K562 (cell line): Measurements from ENCODE around the gene DAPK1. TPM values are rescaled to one million over a fixed set of nuclear protein-coding genes. Genes with fewer than 3 reads are reported as not detected.

Source experiments
- ATAC-seq: fragments of 200-7000 bp; cut with Tn5 transposase; 3 replicates; pipeline ENCODE4 v1.9.1; 2020; ENCODE audit warnings: moderate library complexity
- BruUV-seq: library from RNA; stranded (reverse); fragments of 400-500 nt; replicated peaks from 2 replicates; lab custom pipeline; 2021; lab: Mats Ljungman, UMichigan
- CTCF ChIA-PET: fragments of 300-600 bp; formaldehyde crosslinking; extraction: SDS; loops from one replicate; lab custom pipeline; 2021; ENCODE audit warnings: low intra/inter-chr PET ratio; lab: Yijun Ruan, JAX
- POLR2A ChIA-PET: fragments of 300-600, 350-650 bp; sonication (Branson Sonifier 250); formaldehyde crosslinking; extraction: SDS; loops from one replicate; lab custom pipeline; 2021; ENCODE audit warnings: antibody characterized with exemption, inconsistent platforms; lab: Yijun Ruan, JAX
- DNase-seq, 4 experiments: peaks; one replicate each; pipeline versions ENCODE4 v3.0.0 to v3.0.0-alpha.2; 2011 to 2018; ENCODE audit warnings: low spot score in 3 of 4, mixed read lengths in 3 of 4; ENCODE audit errors: extremely low read depth in 1 of 4
- FAIRE-seq: peaks from 2 replicates; lab custom pipeline; 2011; peaks lifted over from hg19 to GRCh38; lab: Jason Lieb, UNC
- H2AFZ ChIP-seq: 2 replicates; pipeline ENCODE4 v1.6.0; 2011; ENCODE audit warnings: low read depth, low read length, control low read depth, inconsistent platforms
- H3K27ac ChIP-seq: fragments of 200-600 bp; 3 replicates; pipeline ENCODE4 v1.8.0; 2011; ENCODE audit warnings: low read depth, mild to moderate bottlenecking, control low read depth, inconsistent platforms, low read length, moderate library complexity, mixed read lengths; ENCODE audit errors: extremely low read depth
- H3K27me3 ChIP-seq, 2 experiments: fragments of 300-600 bp in 1 of 2; 2 replicates in 1 of 2; 3 replicates in 1 of 2; pipeline versions ENCODE4 v1.6.0 to v1.8.0; 2011; ENCODE audit warnings: inconsistent platforms in 2 of 2, low read length in 2 of 2, mild to moderate bottlenecking in 1 of 2, mixed read lengths in 1 of 2, moderate library complexity in 1 of 2; ENCODE audit not compliant: control insufficient read depth in 2 of 2, insufficient read depth in 2 of 2
- H3K36me3 ChIP-seq: fragments of 300-600 bp; 3 replicates; pipeline ENCODE4 v1.8.0; 2011; ENCODE audit warnings: mild to moderate bottlenecking, low read length, inconsistent platforms; ENCODE audit not compliant: control insufficient read depth, insufficient read depth
- H3K4me1 ChIP-seq, 2 experiments: fragments of 200-600 bp in 1 of 2; replicated peaks in 1 of 2; 2 replicates in 1 of 2; 3 replicates in 1 of 2; pipeline versions ENCODE4 v1.5.1 to v1.8.0; 2011; ENCODE audit warnings: inconsistent platforms in 2 of 2, low read length in 2 of 2, mild to moderate bottlenecking in 1 of 2, mixed read lengths in 1 of 2, moderate library complexity in 1 of 2; ENCODE audit not compliant: control insufficient read depth in 2 of 2, insufficient read depth in 2 of 2
- H3K4me2 ChIP-seq: 2 replicates; pipeline ENCODE4 v1.6.1; 2011; ENCODE audit warnings: low read length, control low read depth, inconsistent platforms, mixed read lengths; ENCODE audit not compliant: insufficient read depth
- H3K4me3 ChIP-seq: fragments of 200-600 bp; sonication (generic), shearing (Covaris generic); 2 replicates; pipeline ENCODE4 v1.5.1; 2016; ENCODE audit warnings: control low read depth, inconsistent platforms
- H3K79me2 ChIP-seq: fragments of 200-600 bp; 3 replicates; pipeline ENCODE4 v1.8.0; 2011; ENCODE audit warnings: low read length, inconsistent platforms; ENCODE audit not compliant: control insufficient read depth, insufficient read depth
- H3K9ac ChIP-seq, 2 experiments: 2 replicates each; pipeline versions ENCODE4 v1.6.0 to v1.6.1; 2011; ENCODE audit warnings: low read depth in 2 of 2, low read length in 2 of 2, control low read depth in 1 of 2, inconsistent platforms in 1 of 2, mild to moderate bottlenecking in 1 of 2, mixed read lengths in 1 of 2; ENCODE audit not compliant: insufficient read depth in 1 of 2
- H3K9me1 ChIP-seq: one replicate; pipeline ENCODE4 v1.6.0; 2011; ENCODE audit warnings: inconsistent platforms, mild to moderate bottlenecking, low read length, moderate library complexity; ENCODE audit not compliant: control insufficient read depth, insufficient read depth
- H3K9me3 ChIP-seq: replicated peaks from 2 replicates; pipeline ENCODE4 v1.5.1; 2011; ENCODE audit warnings: low read depth, low read length, inconsistent platforms; ENCODE audit not compliant: control insufficient read depth, insufficient read depth
- H4K20me1 ChIP-seq: replicated peaks from 2 replicates; pipeline ENCODE4 v1.6.1; 2011; ENCODE audit warnings: low read length, inconsistent platforms, mixed read lengths; ENCODE audit not compliant: control insufficient read depth, insufficient read depth
- EZH2 ChIP-seq: IDR thresholded peaks from 2 replicates; pipeline ENCODE4 v1.6.1; 2012; ENCODE audit warnings: low read depth, mild to moderate bottlenecking, inconsistent platforms, low read length, borderline replicate concordance
- GABPA ChIP-seq: fragments of 200-800 bp; sonication (Bioruptor generic); conservative IDR thresholded peaks from 2 replicates; pipeline ENCODE4 v1.6.1; 2016; ENCODE audit warnings: low read depth, missing genetic modification characterization, missing compliant biosample characterization
- GTF2F1 ChIP-seq: IDR thresholded peaks from 2 replicates; pipeline ENCODE4 v1.6.1; 2011; ENCODE audit warnings: low read depth, low read length, improper control_type of control experiment
- HMG20B ChIP-seq: fragments of 250-450 bp; sonication (Bioruptor Pico); IDR thresholded peaks from 2 replicates; pipeline ENCODE4 v1.5.0; 2021; ENCODE audit warnings: mild to moderate bottlenecking
- MIER1 ChIP-seq: fragments of 450-650 bp; IDR thresholded peaks from 2 replicates; pipeline ENCODE4 v1.6.1; 2016; ENCODE audit warnings: antibody characterized with exemption, mild to moderate bottlenecking, low read depth
- XRCC5 ChIP-seq: fragments of 200-400 bp; formaldehyde crosslinking; IDR thresholded peaks from 2 replicates; pipeline ENCODE4 v1.6.1; 2017; ENCODE audit warnings: low read depth, mild to moderate bottlenecking, low read length
- ZNF583 ChIP-seq: fragments of 250-450 bp; sonication (Bioruptor Pico); IDR thresholded peaks from 2 replicates; pipeline ENCODE4 v1.4.0; 2020
- WGBS: fragments of 100-300 bp; shearing (Covaris generic); methylation state at CpG from one replicate; pipeline ENCODE4 v1.1.6; 2016; ENCODE audit warnings: low coverage, mixed read lengths; ENCODE audit not compliant: insufficient coverage; ENCODE audit errors: missing lambda C conversion rate; 5-methylcytosine and 5-hydroxymethylcytosine counted together
- in situ Hi-C: fragments of 300-500 bp; cut with MboI; formaldehyde crosslinking; loops from 4 replicates; pipeline ENCODE4 v1.15.0; 2018; ENCODE audit warnings: inconsistent platforms, mixed read lengths
- intact Hi-C: fragments of 100-400 bp; cut with micrococcal nuclease; formaldehyde crosslinking; loops from 2 replicates; pipeline ENCODE4 v1.14.2; 2022
- polyA plus RNA-seq, 8 experiments: library from polyadenylated mRNA; depleted of rRNA in 4 of 8; stranded (reverse) in 5 of 8; unstranded in 3 of 8; fragments of >200 nt; fragmentation: Nextera tagmentation in 2 of 8; fragmentation: Illumina TruSeq in 1 of 8; extraction: Ambion mirVana in 2 of 8; extraction: Trizol in 1 of 8; gene quantifications; 2 replicates each; pipeline versions ENCODE4 v1.2.1 to v1.2.3, GENCODE V29; 2011 to 2014; ENCODE audit warnings: inconsistent platforms in 1 of 8, missing spikeins in 1 of 8
- total RNA-seq, 7 experiments: library from RNA; depleted of rRNA in 6 of 7; stranded (reverse); fragments of >200 nt in 6 of 7; fragmentation: Illumina TruSeq in 2 of 7; extraction: Trizol in 2 of 7; gene quantifications; 2 replicates each; pipeline versions ENCODE4 v1.2.1 to v1.2.3, GENCODE V29; 2011 to 2021; ENCODE audit warnings: low replicate concordance in 1 of 7
- TF ChIP-seq, protein P1 (sequence below): fragments of 450-650 bp; IDR thresholded peaks from 2 replicates; pipeline ENCODE4 v1.6.1; 2017; ENCODE audit warnings: antibody characterized with exemption
- TF ChIP-seq, protein P2 (sequence below): sonication (generic); formaldehyde crosslinking; IDR thresholded peaks from 2 replicates; pipeline ENCODE4 v1.8.0; 2022; ENCODE audit warnings: missing genetic modification reagents, mild to moderate bottlenecking, moderate library complexity, borderline replicate concordance
- TF ChIP-seq, protein P3 (sequence below): sonication (generic); formaldehyde crosslinking; IDR thresholded peaks from 2 replicates; pipeline ENCODE4 v1.4.0; 2020; ENCODE audit warnings: mild to moderate bottlenecking, missing genetic modification reagents
- TF ChIP-seq, protein P4 (sequence below): sonication (generic); formaldehyde crosslinking; IDR thresholded peaks from 2 replicates; pipeline ENCODE4 v1.8.1; 2023; ENCODE audit warnings: mild to moderate bottlenecking, missing genetic modification reagents, moderate library complexity

Gene DAPK1
- total and polyA plus RNA-seq, 9 of the 15 experiments (the other 6 are each of a cell fraction or from before 2014, with no cell fraction given), result 1.7 to 26.4 (median 15.8) TPM

DNA sequence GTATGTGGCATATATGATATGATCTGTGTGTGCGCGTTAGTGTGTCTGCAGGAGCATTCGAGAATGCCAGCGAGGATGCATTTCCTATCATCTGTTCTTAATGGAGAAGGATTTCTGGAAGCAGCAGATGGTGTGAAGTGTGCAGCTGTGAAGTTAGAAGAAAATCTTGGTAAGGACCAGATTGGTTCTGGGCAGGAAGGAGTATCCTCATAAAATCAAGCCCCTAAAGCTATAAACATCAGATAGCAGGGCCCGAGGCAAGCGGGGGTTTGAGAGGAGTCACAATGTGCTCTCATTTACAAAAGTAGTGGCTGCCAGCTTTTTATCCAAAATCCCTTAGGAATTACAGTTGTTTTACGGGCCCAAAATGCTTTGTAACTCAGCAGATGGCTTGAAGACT, 40.0 kb downstream of the DAPK1 start (continued):
- TF ChIP-seq MIER1, result no peak
- TF ChIP-seq GTF2F1, result no peak
- TF ChIP-seq, protein P1, sequence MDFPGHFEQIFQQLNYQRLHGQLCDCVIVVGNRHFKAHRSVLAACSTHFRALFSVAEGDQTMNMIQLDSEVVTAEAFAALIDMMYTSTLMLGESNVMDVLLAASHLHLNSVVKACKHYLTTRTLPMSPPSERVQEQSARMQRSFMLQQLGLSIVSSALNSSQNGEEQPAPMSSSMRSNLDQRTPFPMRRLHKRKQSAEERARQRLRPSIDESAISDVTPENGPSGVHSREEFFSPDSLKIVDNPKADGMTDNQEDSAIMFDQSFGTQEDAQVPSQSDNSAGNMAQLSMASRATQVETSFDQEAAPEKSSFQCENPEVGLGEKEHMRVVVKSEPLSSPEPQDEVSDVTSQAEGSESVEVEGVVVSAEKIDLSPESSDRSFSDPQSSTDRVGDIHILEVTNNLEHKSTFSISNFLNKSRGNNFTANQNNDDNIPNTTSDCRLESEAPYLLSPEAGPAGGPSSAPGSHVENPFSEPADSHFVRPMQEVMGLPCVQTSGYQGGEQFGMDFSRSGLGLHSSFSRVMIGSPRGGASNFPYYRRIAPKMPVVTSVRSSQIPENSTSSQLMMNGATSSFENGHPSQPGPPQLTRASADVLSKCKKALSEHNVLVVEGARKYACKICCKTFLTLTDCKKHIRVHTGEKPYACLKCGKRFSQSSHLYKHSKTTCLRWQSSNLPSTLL, result no peak

DNA sequence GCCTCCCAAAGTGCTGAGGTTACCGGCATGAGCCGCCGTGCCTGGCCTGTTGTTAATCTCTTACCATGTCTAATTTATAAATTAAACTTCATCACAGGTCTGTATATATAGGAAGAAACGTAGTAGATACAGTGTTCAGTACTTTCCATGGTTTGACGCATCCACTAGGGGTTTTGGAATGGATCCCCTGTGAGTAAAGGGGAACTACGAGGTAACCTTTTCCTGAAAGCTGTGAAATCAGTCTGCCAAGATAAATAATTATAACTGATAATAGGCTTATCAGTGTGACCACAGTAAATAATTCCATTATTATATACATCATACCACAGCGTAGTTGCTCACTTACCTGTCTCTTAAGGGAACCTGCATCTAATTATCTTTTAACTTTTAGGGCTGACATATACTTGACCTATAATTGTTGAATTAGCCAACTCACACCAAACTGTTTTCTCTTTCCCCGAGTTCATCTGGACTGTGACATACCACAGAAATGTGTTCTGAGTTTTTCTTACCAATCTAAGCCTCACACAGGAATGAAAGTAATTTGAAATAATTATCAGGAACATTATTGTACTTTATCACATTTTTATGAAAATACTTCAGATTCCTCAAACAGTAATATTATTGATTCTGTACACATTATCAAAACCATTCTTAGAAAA, 42.9 kb downstream of the DAPK1 start:
- BruUV-seq, result no TSS peak
- no peaks in the 10 kb centered on the region for H3K27me3 ChIP-seq
- 93% methylated on average over 8 of the region's 8 CpGs for WGBS
- H3K27ac ChIP-seq, result no peak overlapping the region
- ChIA-PET CTCF (no interaction called here), POLR2A (no interaction called here)
- H3K9me3 ChIP-seq, result no peaks in the 10 kb centered on the region
- no peaks in the 10 kb centered on the region for H3K9me1 ChIP-seq
- peaks cover 11% of the 10 kb centered on the region; the same call in 2 of the 3 replicates for H3K79me2 ChIP-seq
- in situ Hi-C loops, result no loop called here
- H4K20me1 ChIP-seq, result no peaks in the 10 kb centered on the region
- ATAC-seq (no peak), FAIRE-seq (no peak), DNase-seq (no peak)
- no peak overlapping the region for H3K4me2 ChIP-seq
- H3K4me1 ChIP-seq, result peaks cover 4 to 6% of the 10 kb centered on the region in 2 experiments; a peak in 4 of 5 replicates
- H2AFZ ChIP-seq, result no peak overlapping the region
- intact Hi-C loops, result no loop called here
- no peak overlapping the region for H3K4me3 ChIP-seq
- H3K9ac ChIP-seq, result no peak overlapping the region
- H3K36me3 ChIP-seq, result peaks cover 13% of the 10 kb centered on the region; the same call in 2 of the 3 replicates
- TF ChIP-seq XRCC5 (no peak), EZH2 (no peak), ZNF583 (CRISPR knock-in tag) (no peak), GABPA (tag) (no peak), HMG20B (CRISPR knock-in tag) (no peak)
- TF ChIP-seq, protein P2, sequence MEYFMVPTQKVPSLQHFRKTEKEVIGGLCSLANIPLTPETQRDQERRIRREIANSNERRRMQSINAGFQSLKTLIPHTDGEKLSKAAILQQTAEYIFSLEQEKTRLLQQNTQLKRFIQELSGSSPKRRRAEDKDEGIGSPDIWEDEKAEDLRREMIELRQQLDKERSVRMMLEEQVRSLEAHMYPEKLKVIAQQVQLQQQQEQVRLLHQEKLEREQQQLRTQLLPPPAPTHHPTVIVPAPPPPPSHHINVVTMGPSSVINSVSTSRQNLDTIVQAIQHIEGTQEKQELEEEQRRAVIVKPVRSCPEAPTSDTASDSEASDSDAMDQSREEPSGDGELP (CRISPR knock-in tag), result no peak
- TF ChIP-seq, protein P3, sequence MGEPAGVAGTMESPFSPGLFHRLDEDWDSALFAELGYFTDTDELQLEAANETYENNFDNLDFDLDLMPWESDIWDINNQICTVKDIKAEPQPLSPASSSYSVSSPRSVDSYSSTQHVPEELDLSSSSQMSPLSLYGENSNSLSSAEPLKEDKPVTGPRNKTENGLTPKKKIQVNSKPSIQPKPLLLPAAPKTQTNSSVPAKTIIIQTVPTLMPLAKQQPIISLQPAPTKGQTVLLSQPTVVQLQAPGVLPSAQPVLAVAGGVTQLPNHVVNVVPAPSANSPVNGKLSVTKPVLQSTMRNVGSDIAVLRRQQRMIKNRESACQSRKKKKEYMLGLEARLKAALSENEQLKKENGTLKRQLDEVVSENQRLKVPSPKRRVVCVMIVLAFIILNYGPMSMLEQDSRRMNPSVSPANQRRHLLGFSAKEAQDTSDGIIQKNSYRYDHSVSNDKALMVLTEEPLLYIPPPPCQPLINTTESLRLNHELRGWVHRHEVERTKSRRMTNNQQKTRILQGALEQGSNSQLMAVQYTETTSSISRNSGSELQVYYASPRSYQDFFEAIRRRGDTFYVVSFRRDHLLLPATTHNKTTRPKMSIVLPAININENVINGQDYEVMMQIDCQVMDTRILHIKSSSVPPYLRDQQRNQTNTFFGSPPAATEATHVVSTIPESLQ (CRISPR knock-in tag), result no peak
- TF ChIP-seq, protein P4, sequence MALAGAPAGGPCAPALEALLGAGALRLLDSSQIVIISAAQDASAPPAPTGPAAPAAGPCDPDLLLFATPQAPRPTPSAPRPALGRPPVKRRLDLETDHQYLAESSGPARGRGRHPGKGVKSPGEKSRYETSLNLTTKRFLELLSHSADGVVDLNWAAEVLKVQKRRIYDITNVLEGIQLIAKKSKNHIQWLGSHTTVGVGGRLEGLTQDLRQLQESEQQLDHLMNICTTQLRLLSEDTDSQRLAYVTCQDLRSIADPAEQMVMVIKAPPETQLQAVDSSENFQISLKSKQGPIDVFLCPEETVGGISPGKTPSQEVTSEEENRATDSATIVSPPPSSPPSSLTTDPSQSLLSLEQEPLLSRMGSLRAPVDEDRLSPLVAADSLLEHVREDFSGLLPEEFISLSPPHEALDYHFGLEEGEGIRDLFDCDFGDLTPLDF (CRISPR knock-in tag), result no peak
